HepG2 (cell line): ENCODE results near the gene CMIP. TPM values are rescaled to one million over a fixed set of nuclear protein-coding genes. Genes with fewer than 3 reads are reported as not detected.

Source experiments
- ARHGAP35 ChIP-seq: sonication (generic); formaldehyde crosslinking; IDR thresholded peaks from 2 replicates; pipeline ENCODE4 v1.9.0; 2022; ENCODE audit warnings: mild to moderate bottlenecking, inconsistent platforms, moderate library complexity, missing genetic modification reagents, borderline replicate concordance
- FUBP1 ChIP-seq: sonication (generic); formaldehyde crosslinking; IDR thresholded peaks from 2 replicates; pipeline ENCODE4 v1.5.1; 2020; ENCODE audit warnings: missing genetic modification reagents, mild to moderate bottlenecking, borderline replicate concordance
- HIC2 ChIP-seq: sonication (generic); formaldehyde crosslinking; IDR thresholded peaks from 2 replicates; pipeline ENCODE4 v1.9.0; 2022; ENCODE audit warnings: low read depth, missing genetic modification reagents
- HMGXB4 ChIP-seq, 2 experiments: sonication (generic) in 1 of 2; formaldehyde crosslinking in 1 of 2; IDR thresholded peaks; 2 replicates each; pipeline versions ENCODE4 v1.4.0 to v1.6.1; 2018 to 2020; ENCODE audit warnings: missing genetic modification reagents in 2 of 2, borderline replicate concordance in 1 of 2, low read depth in 1 of 2, mild to moderate bottlenecking in 1 of 2, missing biosample characterization in 1 of 2
- HOMEZ ChIP-seq: IDR thresholded peaks from 2 replicates; pipeline ENCODE4 v1.6.1; 2016; ENCODE audit warnings: low read depth
- PHF8 ChIP-seq: sonication (generic); formaldehyde crosslinking; IDR thresholded peaks from 2 replicates; pipeline ENCODE4 v1.5.0; 2020; ENCODE audit warnings: missing genetic modification reagents
- SMAD1 ChIP-seq: sonication (generic); formaldehyde crosslinking; IDR thresholded peaks from 2 replicates; pipeline ENCODE4 v1.4.0; 2020; ENCODE audit warnings: missing genetic modification reagents, low read depth, mild to moderate bottlenecking, borderline replicate concordance
- WIZ ChIP-seq: sonication (generic); formaldehyde crosslinking; IDR thresholded peaks from 2 replicates; pipeline ENCODE4 v1.5.1; 2020; ENCODE audit warnings: mild to moderate bottlenecking, missing genetic modification reagents
- ZNF124 ChIP-seq: sonication (generic); formaldehyde crosslinking; IDR thresholded peaks from 2 replicates; pipeline ENCODE4 v1.4.0; 2020; ENCODE audit warnings: missing genetic modification reagents
- ZNF142 ChIP-seq: sonication (generic); formaldehyde crosslinking; IDR thresholded peaks from 2 replicates; pipeline ENCODE4 v1.4.0; 2020; ENCODE audit warnings: missing genetic modification reagents
- ZNF292 ChIP-seq: sonication (generic); formaldehyde crosslinking; IDR thresholded peaks from 2 replicates; pipeline ENCODE4 v1.8.1; 2022; ENCODE audit warnings: mild to moderate bottlenecking, low read depth, missing genetic modification reagents, borderline replicate concordance
- ZNF543 ChIP-seq: sonication (generic); formaldehyde crosslinking; IDR thresholded peaks from 2 replicates; pipeline ENCODE4 v1.4.0; 2020; ENCODE audit warnings: mild to moderate bottlenecking, missing genetic modification reagents
- ZNF784 ChIP-seq: sonication (generic); formaldehyde crosslinking; IDR thresholded peaks from 2 replicates; pipeline ENCODE4 v1.5.1; 2020; ENCODE audit warnings: missing genetic modification reagents, mild to moderate bottlenecking, borderline replicate concordance
- ZNF816 ChIP-seq: sonication (generic); formaldehyde crosslinking; IDR thresholded peaks from 2 replicates; pipeline ENCODE4 v1.8.0; 2022; ENCODE audit warnings: missing genetic modification reagents, mild to moderate bottlenecking, borderline replicate concordance
- polyA plus RNA-seq, 8 experiments: library from polyadenylated mRNA; depleted of rRNA in 3 of 8; stranded (reverse) in 7 of 8; unstranded in 1 of 8; fragments of >200 nt; fragmentation: Illumina TruSeq in 4 of 8; extraction: Trizol in 4 of 8; gene quantifications; 2 replicates each; pipeline versions ENCODE4 v1.2.1 to v1.2.3, GENCODE V29; 2011 to 2016; ENCODE audit warnings: low read depth in 4 of 8, missing spikeins in 1 of 8, mixed read lengths in 1 of 8; ENCODE audit not compliant: insufficient read depth in 1 of 8
- total RNA-seq, 5 experiments: library from RNA; depleted of rRNA; stranded (reverse); fragments of >200 nt; fragmentation: Illumina TruSeq; extraction: Trizol; gene quantifications; 2 replicates each; pipeline ENCODE4 v1.2.3, GENCODE V29; 2016; ENCODE audit warnings: low read depth in 1 of 5

The CMIP gene
- total and polyA plus RNA-seq, 2 of the 13 experiments (the other 11 are each of a cell fraction or from before 2014, with no cell fraction given), result 10.9 to 18.1 TPM

GRCh38 chr16:81405702-81406113, 38.9 kb upstream of the CMIP start (continued):
- TF ChIP-seq SMAD1 (CRISPR knock-in tag) (no peak), PHF8 (CRISPR knock-in tag) (no peak), ZNF543 (CRISPR knock-in tag) (no peak; the same call in 1 of the 2 replicates), HOMEZ (CRISPR knock-in tag) (0 out of 2 replicates have a peak, but pooled peaks have one; percentile 42), WIZ (CRISPR knock-in tag) (no peak), ZNF784 (CRISPR knock-in tag) (no peak), HIC2 (CRISPR knock-in tag) (peak; percentile 76; the same call in 1 of the 2 replicates), ZNF124 (CRISPR knock-in tag) (no peak), ZNF142 (CRISPR knock-in tag) (no peak), HMGXB4 (CRISPR knock-in tag; IDR thresholded peaks at IDR 0.05; ENCODE audit: borderline replicate concordance in 1 of 2, low read depth in 1 of 2) (no peak), ZNF816 (CRISPR knock-in tag) (no peak; the same call in 1 of the 2 replicates), ARHGAP35 (no peak), ZNF292 (no peak), FUBP1 (CRISPR knock-in tag) (no peak)
